Astrocyte of the spinal cord (primary cell): ENCODE results near the gene PRRX2.

Source experiments
- DNase-seq: peaks from one replicate; pipeline ENCODE4 v3.0.0; 2011; ENCODE audit warnings: low read depth, low spot score
- H3K4me3 ChIP-seq: 2 replicates; pipeline ENCODE4 v1.5.1; 2011; ENCODE audit warnings: low read depth, mild to moderate bottlenecking, low read length, moderate library complexity
- in situ Hi-C: cut with HindIII; loops from 2 replicates; pipeline ENCODE4 v1.10.0; 2017; ENCODE audit warnings: low sequenced_read_pairs
- TF ChIP-seq, protein P1 (sequence below): IDR thresholded peaks from 2 replicates; pipeline ENCODE4 v1.5.1; 2012; ENCODE audit warnings: low read depth, mild to moderate bottlenecking, low read length, inconsistent platforms

PRRX2 gene

DNA sequence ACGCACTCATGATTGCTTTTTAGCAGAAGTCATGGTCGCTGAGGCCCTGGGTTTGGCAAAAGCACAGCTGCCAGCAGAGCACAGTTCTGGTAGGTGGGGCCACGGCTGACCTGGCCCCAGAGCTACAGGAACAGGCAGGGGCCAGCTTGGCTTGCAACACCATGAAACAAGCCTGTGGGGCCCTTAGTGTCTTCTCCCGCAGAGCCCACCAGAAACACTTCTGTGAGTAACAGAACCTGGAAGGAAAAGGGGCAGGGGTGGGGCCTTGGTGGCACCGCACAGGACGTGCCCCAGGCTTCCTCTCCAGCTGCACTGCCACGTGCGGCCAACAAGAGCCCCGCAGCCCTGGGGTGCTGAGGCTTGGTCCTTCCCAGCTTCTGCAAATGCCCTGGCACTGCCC lies 28.3 kb upstream of the PRRX2 start:
- in situ Hi-C loops, result no loop called here
- no peak for DNase-seq
- H3K4me3 ChIP-seq, result no peak overlapping the region
- TF ChIP-seq, protein P1, sequence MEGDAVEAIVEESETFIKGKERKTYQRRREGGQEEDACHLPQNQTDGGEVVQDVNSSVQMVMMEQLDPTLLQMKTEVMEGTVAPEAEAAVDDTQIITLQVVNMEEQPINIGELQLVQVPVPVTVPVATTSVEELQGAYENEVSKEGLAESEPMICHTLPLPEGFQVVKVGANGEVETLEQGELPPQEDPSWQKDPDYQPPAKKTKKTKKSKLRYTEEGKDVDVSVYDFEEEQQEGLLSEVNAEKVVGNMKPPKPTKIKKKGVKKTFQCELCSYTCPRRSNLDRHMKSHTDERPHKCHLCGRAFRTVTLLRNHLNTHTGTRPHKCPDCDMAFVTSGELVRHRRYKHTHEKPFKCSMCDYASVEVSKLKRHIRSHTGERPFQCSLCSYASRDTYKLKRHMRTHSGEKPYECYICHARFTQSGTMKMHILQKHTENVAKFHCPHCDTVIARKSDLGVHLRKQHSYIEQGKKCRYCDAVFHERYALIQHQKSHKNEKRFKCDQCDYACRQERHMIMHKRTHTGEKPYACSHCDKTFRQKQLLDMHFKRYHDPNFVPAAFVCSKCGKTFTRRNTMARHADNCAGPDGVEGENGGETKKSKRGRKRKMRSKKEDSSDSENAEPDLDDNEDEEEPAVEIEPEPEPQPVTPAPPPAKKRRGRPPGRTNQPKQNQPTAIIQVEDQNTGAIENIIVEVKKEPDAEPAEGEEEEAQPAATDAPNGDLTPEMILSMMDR, result no peak

GRCh38 chr9:129637673-129638439 lies 27.6 kb upstream of the PRRX2 start:
- H3K4me3 ChIP-seq, result no peak overlapping the region
- in situ Hi-C loops, result no loop called here
- TF ChIP-seq, protein P1, result no peak
- DNase-seq, result no peak

GRCh38 chr9:129639034-129639630 lies 26.3 kb upstream of the PRRX2 start:
- TF ChIP-seq, protein P1, result no peak
- DNase-seq, result no peak
- no peak overlapping the region for H3K4me3 ChIP-seq
- in situ Hi-C loops, result no loop called here

DNA sequence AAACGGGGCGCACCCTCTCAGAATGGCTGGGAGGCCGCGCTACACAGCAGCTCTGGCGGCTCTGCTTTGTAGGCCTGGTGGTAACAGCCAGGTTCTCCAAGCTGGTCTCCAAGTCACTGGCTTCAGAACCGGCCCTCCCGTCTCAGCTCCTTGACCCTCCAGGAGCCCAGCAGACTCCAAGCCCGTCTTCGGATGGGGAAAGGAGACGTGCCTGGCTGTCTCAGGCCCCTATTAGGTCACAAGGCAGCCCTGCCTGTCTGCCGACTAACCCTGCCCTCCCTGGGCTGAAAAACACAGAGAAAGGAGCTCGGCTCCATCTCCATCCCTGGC lies 25.7 kb upstream of the PRRX2 start:
- H3K4me3 ChIP-seq, result no peak overlapping the region
- in situ Hi-C loops, result no loop called here
- no peak for DNase-seq
- TF ChIP-seq, protein P1, result no peak

- H3K4me3 ChIP-seq, result peak overlapping the region; percentile 96
- in situ Hi-C loops, result no loop called here
- DNase-seq, result peak; percentile 63
- TF ChIP-seq, protein P1, result no peak
Measured at GRCh38 chr9:129640086-129640870, 25.2 kb upstream of the PRRX2 start.

- DNase-seq, result no peak
- in situ Hi-C loops, result no loop called here
- peak overlapping the region; percentile 96 for H3K4me3 ChIP-seq
- TF ChIP-seq, protein P1, result no peak
Measured at GRCh38 chr9:129640871-129641749, 24.3 kb upstream of the PRRX2 start.
